Spinal cord (tissue), 10 donors: ENCODE measurements around the gene ACSM2B. TPM values are rescaled to one million over a fixed set of nuclear protein-coding genes. Genes with fewer than 3 reads are reported as not detected.
"Not testable (repeated sequence)": the region's sequence is repeated elsewhere in the genome, so short reads cannot be mapped to it uniquely, and the experiment has no call there.

Experiments
- DNase-seq, 6 donors: peaks; one replicate each; pipeline versions ENCODE4 v3.0.0 to v3.0.0-alpha.2; 2013 to 2015; ENCODE audit warnings: low spot score in 6 of 6, low read depth in 4 of 6
- H3K27ac ChIP-seq: one replicate; pipeline ENCODE4 v1.5.1; 2013; ENCODE audit warnings: low read depth, low read length, control low read depth
- H3K27me3 ChIP-seq: one replicate; pipeline ENCODE4 v1.6.1; 2013; ENCODE audit warnings: low read length; ENCODE audit not compliant: control insufficient read depth, insufficient read depth
- H3K36me3 ChIP-seq: one replicate; pipeline ENCODE4 v1.6.1; 2013; ENCODE audit warnings: low read length; ENCODE audit not compliant: control insufficient read depth, insufficient read depth
- H3K4me1 ChIP-seq: one replicate; pipeline ENCODE4 v1.6.1; 2013; ENCODE audit warnings: low read length; ENCODE audit not compliant: control insufficient read depth, insufficient read depth
- H3K4me3 ChIP-seq: one replicate; pipeline ENCODE4 v1.5.1; 2013; ENCODE audit warnings: low read depth, low read length, control low read depth
- H3K9me3 ChIP-seq: one replicate; pipeline ENCODE4 v1.6.1; 2013; ENCODE audit warnings: low read length; ENCODE audit not compliant: control insufficient read depth, insufficient read depth
- WGBS: methylation state at CpG from one replicate; pipeline ENCODE4 v1.1.5; 2013; ENCODE audit warnings: missing lambda C conversion rate; ENCODE audit not compliant: insufficient coverage; 5-methylcytosine and 5-hydroxymethylcytosine counted together
- polyA plus RNA-seq, 2 donors: library from polyadenylated mRNA; unstranded; fragments of 120-200 nt; gene quantifications; one replicate each; pipeline ENCODE4 v1.2.1, GENCODE V29; 2013; ENCODE audit not compliant: insufficient read length in 2 of 2
- total RNA-seq, 2 donors: library from RNA; depleted of rRNA in 1 of 2; stranded (reverse); fragments of 120-200 nt in 1 of 2; fragments of >200 nt in 1 of 2; gene quantifications; one replicate each; pipeline versions ENCODE4 v1.2.3 to v1.2.4, GENCODE V29; 2013 to 2014
- donor health status: healthy.

Gene ACSM2B
- total and polyA plus RNA-seq, 4 donors = 0.99 TPM; not detected in 3

GRCh38 chr16:20599475-20599874 lies 23.3 kb upstream of the ACSM2B start:
- not testable (repeated sequence) for H3K27me3 ChIP-seq, DNase-seq, H3K4me1 ChIP-seq, H3K27ac ChIP-seq, H3K9me3 ChIP-seq, H3K36me3 ChIP-seq, H3K4me3 ChIP-seq
- WGBS = 96% methylated on average over 5 of the region's 5 CpGs

DNA sequence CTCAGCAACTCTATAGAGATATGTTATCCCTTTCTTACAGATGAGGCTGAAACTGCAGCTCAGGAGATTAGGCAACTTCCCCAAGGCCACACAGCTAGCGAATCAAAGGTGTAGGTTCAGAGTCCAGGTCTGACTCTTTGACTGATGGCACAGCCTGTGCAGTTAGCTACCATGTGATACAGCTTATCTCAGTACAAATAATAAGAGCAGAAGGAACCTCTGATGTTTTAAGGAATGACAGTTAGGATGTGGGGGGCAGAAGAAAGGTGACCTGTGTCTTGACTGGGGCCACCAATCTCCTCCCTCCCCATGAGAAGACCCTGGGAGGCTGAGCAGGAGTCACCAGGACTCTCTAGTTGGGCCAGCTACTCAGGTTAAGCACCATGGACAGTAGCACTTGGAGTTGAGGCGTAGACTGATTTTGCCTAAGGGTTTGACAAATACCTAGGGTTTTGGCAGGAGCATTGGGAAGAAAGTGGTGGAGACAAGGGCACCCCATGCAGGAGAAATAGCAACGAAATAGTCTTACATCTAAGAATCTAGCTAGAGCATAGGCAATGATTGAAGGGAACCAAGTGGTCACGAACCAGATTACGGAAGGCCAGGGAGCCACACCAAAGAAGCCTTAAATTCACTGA lies 22.8 kb upstream of the ACSM2B start:
- 55% methylated on average over 2 of the region's 5 CpGs for WGBS
- H3K27ac ChIP-seq = no peak overlapping the region
- H3K36me3 ChIP-seq = no peaks in the 10 kb centered on the region

GRCh38 chr16:20595694-20596093 lies 19.5 kb upstream of the ACSM2B start:
- DNase-seq, H3K4me3 ChIP-seq, H3K4me1 ChIP-seq, H3K36me3 ChIP-seq, H3K27ac ChIP-seq, H3K27me3 ChIP-seq, H3K9me3 ChIP-seq: not testable (repeated sequence)
- 100% methylated on average over 1 of the region's 2 CpGs for WGBS

More for the DNA sequence above, 22.8 kb upstream of the ACSM2B start:
- Histone ChIP-seq H3K27me3 (no peaks in the 10 kb centered on the region), H3K4me3 (no peak overlapping the region), H3K4me1 (no peaks in the 10 kb centered on the region), H3K9me3 (no peaks in the 10 kb centered on the region)
- DNase-seq = no peak

- not testable (repeated sequence) for H3K4me3 ChIP-seq, H3K36me3 ChIP-seq, DNase-seq, H3K27ac ChIP-seq, H3K9me3 ChIP-seq, H3K27me3 ChIP-seq, H3K4me1 ChIP-seq
- WGBS = 100% methylated on average over 1 of the region's 2 CpGs
Observed at GRCh38 chr16:20595068-20595467, 18.9 kb upstream of the ACSM2B start.

GRCh38 chr16:20592780-20593179 lies 16.6 kb upstream of the ACSM2B start:
- not testable (repeated sequence) for H3K4me3 ChIP-seq, H3K27me3 ChIP-seq, H3K36me3 ChIP-seq, H3K4me1 ChIP-seq, DNase-seq, H3K9me3 ChIP-seq, H3K27ac ChIP-seq
- 100% methylated on average over 1 of the region's 1 CpG for WGBS

GRCh38 chr16:20589486-20589885 lies 13.3 kb upstream of the ACSM2B start:
- not testable (repeated sequence) for H3K9me3 ChIP-seq, H3K27ac ChIP-seq
- WGBS = 100% methylated on average over 2 of the region's 6 CpGs

DNA sequence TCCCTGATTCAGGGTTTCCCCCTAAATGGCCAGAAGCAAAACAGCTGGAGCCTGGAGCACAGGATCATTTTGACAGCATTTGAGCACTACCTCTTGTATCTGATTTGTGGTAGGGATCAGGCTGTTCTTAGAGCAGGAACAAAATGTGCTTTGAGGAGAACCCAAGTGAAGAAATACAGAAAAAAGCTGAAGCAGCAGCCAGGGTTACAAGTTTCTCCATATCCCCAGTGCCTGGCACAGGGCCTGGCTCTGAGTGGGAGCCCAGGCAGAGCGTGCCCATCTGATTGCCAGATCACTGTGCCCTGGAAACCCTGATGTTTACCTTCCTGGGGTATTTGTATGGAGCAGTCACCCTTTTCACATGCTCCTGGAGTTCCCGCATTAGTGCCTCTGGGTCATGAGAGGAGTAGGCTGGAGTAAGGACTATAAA lies 11.5 kb upstream of the ACSM2B start:
- no CpG with 5 or more reads among the region's 2 CpGs for WGBS

More at GRCh38 chr16:20589486-20589885, 13.3 kb upstream of the ACSM2B start:
- not testable (repeated sequence) for DNase-seq, H3K4me1 ChIP-seq, H3K27me3 ChIP-seq, H3K36me3 ChIP-seq, H3K4me3 ChIP-seq

GRCh38 chr16:20586716-20587115 lies 10.5 kb upstream of the ACSM2B start:
- H3K4me1 ChIP-seq, H3K4me3 ChIP-seq, H3K27me3 ChIP-seq, DNase-seq, H3K27ac ChIP-seq, H3K36me3 ChIP-seq, H3K9me3 ChIP-seq: not testable (repeated sequence)
- WGBS = no CpG with 5 or more reads among the region's 1 CpG

More for the DNA sequence above, 11.5 kb upstream of the ACSM2B start:
- H3K4me1 ChIP-seq, H3K27ac ChIP-seq, H3K9me3 ChIP-seq, H3K27me3 ChIP-seq, H3K4me3 ChIP-seq, H3K36me3 ChIP-seq: not testable (repeated sequence)
- DNase-seq = peak in 1 of 6 donors; percentile 2

GRCh38 chr16:20586112-20586511 lies 9.9 kb upstream of the ACSM2B start:
- not testable (repeated sequence) for H3K4me3 ChIP-seq, H3K9me3 ChIP-seq, H3K4me1 ChIP-seq, H3K27ac ChIP-seq, DNase-seq, H3K27me3 ChIP-seq, H3K36me3 ChIP-seq
- no CpG with 5 or more reads among the region's 6 CpGs for WGBS

DNA sequence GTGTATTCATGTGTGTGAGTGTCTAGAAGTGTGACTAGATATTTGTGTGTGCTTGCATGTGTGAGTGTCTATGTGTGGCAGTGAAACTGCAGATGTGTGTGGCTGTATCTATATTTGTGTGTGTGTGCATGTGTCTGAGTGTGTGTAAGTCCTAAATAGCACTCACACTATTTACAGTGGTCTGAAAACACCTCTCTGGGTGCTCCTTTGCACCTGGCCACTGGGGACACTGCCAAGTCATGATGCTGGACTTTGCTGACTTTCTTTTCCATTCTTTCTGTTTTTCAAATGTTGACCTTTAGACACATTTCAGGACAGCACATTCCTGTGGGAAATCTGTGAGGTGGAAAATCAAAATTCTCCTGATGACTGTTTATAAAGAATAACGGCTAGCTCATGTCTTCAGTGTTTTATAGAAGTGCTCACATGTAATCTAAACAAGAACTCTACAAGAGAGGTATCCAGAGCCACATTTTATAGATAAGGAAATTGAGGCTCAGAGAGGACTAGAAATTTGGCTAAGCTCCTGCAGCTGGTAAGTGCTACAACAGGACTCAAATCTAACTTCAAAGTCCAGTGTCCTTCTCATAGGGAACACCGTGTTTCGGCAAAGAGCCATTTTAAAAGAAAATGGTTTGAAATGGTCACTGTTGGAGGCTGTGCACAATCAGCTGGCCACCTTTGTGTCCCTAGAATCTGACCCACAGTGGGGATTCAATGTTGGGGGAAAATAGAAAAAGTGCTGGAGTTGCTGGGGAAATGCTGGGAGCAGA lies 4.5 kb upstream of the ACSM2B start:
- DNase-seq, H3K36me3 ChIP-seq, H3K27me3 ChIP-seq, H3K9me3 ChIP-seq, H3K27ac ChIP-seq, H3K4me3 ChIP-seq, H3K4me1 ChIP-seq: not testable (repeated sequence)
- WGBS = no CpG with 5 or more reads among the region's 3 CpGs
